CD14-positive monocyte (primary cell): ENCODE results near the gene TEX48. TPM values are rescaled to one million over a fixed set of nuclear protein-coding genes. Genes with fewer than 3 reads are reported as not detected.

Source experiments
- DNase-seq, 3 donors: peaks; one replicate each; pipeline ENCODE4 v3.0.0-alpha.2; 2011 to 2022
- H2AFZ ChIP-seq: 2 replicates; pipeline ENCODE4 v1.6.0; 2012; ENCODE audit warnings: mild to moderate bottlenecking, low read depth, low read length, inconsistent platforms; ENCODE audit not compliant: insufficient read depth, poor library complexity, severe bottlenecking
- H3K27ac ChIP-seq, 2 donors: 1 replicate in 1 of 2; 2 replicates in 1 of 2; pipeline ENCODE4 v1.5.1; 2012 to 2013; ENCODE audit warnings: low read length in 2 of 2, control low read depth in 1 of 2, inconsistent platforms in 1 of 2, low read depth in 1 of 2, mild to moderate bottlenecking in 1 of 2
- H3K27me3 ChIP-seq, 2 donors: one replicate each; pipeline versions ENCODE4 v1.6.0 to v1.6.1; 2011 to 2013; ENCODE audit warnings: low read length in 2 of 2; ENCODE audit not compliant: control insufficient read depth in 2 of 2, insufficient read depth in 2 of 2
- H3K36me3 ChIP-seq, 2 donors: replicated peaks in 1 of 2; 1 replicate in 1 of 2; 2 replicates in 1 of 2; pipeline versions ENCODE4 v1.5.1 to v1.6.1; 2012 to 2013; ENCODE audit warnings: low read length in 2 of 2, control low read depth in 1 of 2, inconsistent platforms in 1 of 2, mild to moderate bottlenecking in 1 of 2; ENCODE audit not compliant: insufficient read depth in 2 of 2, control insufficient read depth in 1 of 2
- H3K4me1 ChIP-seq, 2 donors: 1 replicate in 1 of 2; 2 replicates in 1 of 2; pipeline versions ENCODE4 v1.5.1 to v1.6.1; 2012 to 2013; ENCODE audit warnings: low read length in 2 of 2, control low read depth in 1 of 2, inconsistent platforms in 1 of 2, mild to moderate bottlenecking in 1 of 2, moderate library complexity in 1 of 2; ENCODE audit not compliant: insufficient read depth in 2 of 2, control insufficient read depth in 1 of 2
- H3K4me2 ChIP-seq: replicated peaks from 2 replicates; pipeline ENCODE3; 2012; ENCODE audit warnings: low read length, moderate library complexity, mild to moderate bottlenecking; ENCODE audit not compliant: poor library complexity, severe bottlenecking; ENCODE audit errors: extremely low read depth
- H3K4me3 ChIP-seq, 3 experiments: fragments of 200-600 bp in 1 of 3; sonication (generic) in 1 of 3; replicated peaks in 1 of 3; 1 replicate in 2 of 3; 2 replicates in 1 of 3; pipeline ENCODE4 v1.5.1; 2011 to 2013; ENCODE audit warnings: low read length in 3 of 3, mild to moderate bottlenecking in 3 of 3, control low read depth in 2 of 3, low read depth in 2 of 3, inconsistent platforms in 1 of 3, moderate library complexity in 1 of 3
- H3K79me2 ChIP-seq: 2 replicates; pipeline ENCODE4 v1.6.0; 2012; ENCODE audit warnings: mild to moderate bottlenecking, control low read depth, inconsistent platforms, low read length, moderate library complexity; ENCODE audit not compliant: insufficient read depth
- H3K9ac ChIP-seq: 2 replicates; pipeline ENCODE4 v1.6.0; 2017; ENCODE audit warnings: low read length, mild to moderate bottlenecking; ENCODE audit not compliant: insufficient read depth, poor library complexity, severe bottlenecking
- H3K9me3 ChIP-seq, 2 donors: replicated peaks in 1 of 2; 1 replicate in 1 of 2; 2 replicates in 1 of 2; pipeline versions ENCODE4 v1.5.1 to v1.6.1; 2012 to 2013; ENCODE audit warnings: low read length in 2 of 2, control low read depth in 1 of 2; ENCODE audit not compliant: control insufficient read depth in 1 of 2, insufficient read depth in 1 of 2
- H4K20me1 ChIP-seq: 2 replicates; pipeline ENCODE4 v1.6.0; 2012; ENCODE audit warnings: mild to moderate bottlenecking, low read length, control low read depth, moderate library complexity; ENCODE audit not compliant: insufficient read depth
- H3K27ac Mint-ChIP-seq, 7 donors: one replicate each; pipeline ENCODE4 v1.8.0; 2020; ENCODE audit warnings: mild to moderate bottlenecking in 7 of 7, mixed read lengths in 7 of 7, moderate library complexity in 6 of 7, inconsistent platforms in 2 of 7
- H3K27me3 Mint-ChIP-seq, 3 donors: one replicate each; pipeline ENCODE4 v1.8.0; 2021 to 2022; ENCODE audit warnings: low read depth in 3 of 3, mild to moderate bottlenecking in 3 of 3, mixed read lengths in 3 of 3, moderate library complexity in 3 of 3, inconsistent platforms in 1 of 3
- H3K36me3 Mint-ChIP-seq, 2 donors: one replicate each; pipeline ENCODE4 v1.8.0; 2020; ENCODE audit warnings: mixed read lengths in 2 of 2, inconsistent platforms in 1 of 2, mild to moderate bottlenecking in 1 of 2
- H3K4me1 Mint-ChIP-seq: one replicate; pipeline ENCODE4 v1.8.0; 2020; ENCODE audit warnings: mild to moderate bottlenecking, mixed read lengths
- H3K4me3 Mint-ChIP-seq, 2 donors: one replicate each; pipeline ENCODE4 v1.8.0; 2020; ENCODE audit warnings: mild to moderate bottlenecking in 2 of 2, mixed read lengths in 2 of 2, moderate library complexity in 1 of 2
- H3K9me3 Mint-ChIP-seq, 7 donors: one replicate each; pipeline ENCODE4 v1.8.0; 2020 to 2022; ENCODE audit warnings: mixed read lengths in 7 of 7, mild to moderate bottlenecking in 6 of 7, moderate library complexity in 6 of 7, inconsistent platforms in 2 of 7
- CTCF ChIP-seq: fragments of 200-600 bp; IDR thresholded peaks from one replicate; pipeline ENCODE4 v1.8.0; 2022; ENCODE audit warnings: antibody characterized with exemption, mild to moderate bottlenecking
- WGBS: methylation state at CpG from one replicate; pipeline ENCODE4 v1.1.5; 2013; ENCODE audit warnings: missing lambda C conversion rate; ENCODE audit not compliant: insufficient coverage; 5-methylcytosine and 5-hydroxymethylcytosine counted together
- intact Hi-C, 2 donors: fragments of 100-400 bp; cut with micrococcal nuclease; formaldehyde crosslinking; loops; one replicate each; pipeline versions ENCODE4 v1.15.0 to v1.15.1; 2023
- polyA plus RNA-seq, 3 donors: library from polyadenylated mRNA; depleted of rRNA in 1 of 3; unstranded in 2 of 3; stranded (reverse) in 1 of 3; fragments of 300-500 nt in 2 of 3; fragments of >200 nt in 1 of 3; fragmentation: Illumina TruSeq in 2 of 3; gene quantifications; 1 replicate in 2 of 3; 2 replicates in 1 of 3; pipeline ENCODE4 v1.2.3, GENCODE V29; 2012 to 2021

Gene TEX48
- polyA plus RNA-seq, 3 donors = not detected

- Mint-ChIP-seq H3K27me3 (peaks cover 0 to 6% (median 6%) of the 10 kb centered on the region in 3 donors), H3K36me3 (no peaks in the 10 kb centered on the region), H3K9me3 (peaks cover 0 to 5% (median 0%) of the 10 kb centered on the region in 7 donors), H3K27ac (no peak overlapping the region), H3K4me1 (peaks cover 2% of the 10 kb centered on the region), H3K4me3 (no peak overlapping the region)
- no peaks in the 10 kb centered on the region for H3K27me3 ChIP-seq
- DNase-seq = no peak
- no peak overlapping the region for H2AFZ ChIP-seq
- no peak for TF ChIP-seq CTCF
- no peak overlapping the region for H3K27ac ChIP-seq
- no peak overlapping the region for H3K4me3 ChIP-seq
- H3K9me3 ChIP-seq = no peaks in the 10 kb centered on the region
- intact Hi-C loops = loop anchor here (10.0 kb wide), 1 partner anchor 235 kb away; no protein-coding TSS in a partner anchor
- H4K20me1 ChIP-seq = no peaks in the 10 kb centered on the region
- H3K79me2 ChIP-seq = no peaks in the 10 kb centered on the region
- H3K36me3 ChIP-seq = no peaks in the 10 kb centered on the region
- H3K9ac ChIP-seq = no peak overlapping the region
- H3K4me1 ChIP-seq = no peaks in the 10 kb centered on the region
- H3K4me2 ChIP-seq = no peak overlapping the region
Measured at GRCh38 chr9:114669961-114670360, 12.0 kb downstream of the TEX48 start.

- H3K27ac Mint-ChIP-seq = no peak overlapping the region
- Histone ChIP-seq H3K27ac (no peak overlapping the region), H2AFZ (no peak overlapping the region), H3K4me3 (no peak overlapping the region), H3K27me3 (no peaks in the 10 kb centered on the region), H3K9me3 (no peaks in the 10 kb centered on the region), H3K79me2 (no peaks in the 10 kb centered on the region), H4K20me1 (no peaks in the 10 kb centered on the region), H3K4me1 (no peaks in the 10 kb centered on the region), H3K9ac (no peak overlapping the region), H3K4me2 (no peak overlapping the region), H3K36me3 (no peaks in the 10 kb centered on the region)
- H3K4me3 Mint-ChIP-seq = no peak overlapping the region
- intact Hi-C loops = no loop called here
- H3K4me1 Mint-ChIP-seq = peaks cover 6% of the 10 kb centered on the region
- no peak for DNase-seq
- H3K9me3 Mint-ChIP-seq = peaks cover 0 to 5% (median 0%) of the 10 kb centered on the region in 7 donors
- WGBS = 91% methylated on average over 3 of the region's 6 CpGs
- no peak for TF ChIP-seq CTCF
- no peaks in the 10 kb centered on the region for H3K36me3 Mint-ChIP-seq
- peaks cover 2 to 6% (median 4%) of the 10 kb centered on the region in 3 donors for H3K27me3 Mint-ChIP-seq
Measured at GRCh38 chr9:114668146-114668545, 13.8 kb downstream of the TEX48 start.
